A549 (cell line): Measurements from ENCODE around the gene EDARADD. TPM values are rescaled to one million over a fixed set of nuclear protein-coding genes. Genes with fewer than 3 reads are reported as not detected.

ENCODE experiments used
- ATAC-seq, 2 experiments: fragments of 200-7000 bp in 1 of 2; fragments of >200 bp in 1 of 2; cut with Nextera tagmentation in 1 of 2; cut with Tn5 transposase in 1 of 2; 3 replicates each; pipeline versions ENCODE4 v1.8.0 to v1.9.1; 2018 to 2020; ENCODE audit warnings: mild to moderate bottlenecking in 1 of 2, moderate library complexity in 1 of 2
- CTCF ChIA-PET: fragments of 300-600 bp; sonication (Branson Sonifier 250); formaldehyde crosslinking; extraction: SDS; loops from one replicate; lab custom pipeline; 2021; ENCODE audit warnings: antibody characterized with exemption, inconsistent platforms; lab: Yijun Ruan, JAX
- POLR2A ChIA-PET: fragments of 350-600 bp; formaldehyde crosslinking; extraction: SDS; loops from one replicate; lab custom pipeline; 2021; ENCODE audit warnings: antibody characterized with exemption, inconsistent platforms; lab: Yijun Ruan, JAX
- DNase-seq, 2 experiments: peaks; one replicate each; pipeline versions ENCODE4 v3.0.0 to v3.0.0-alpha.2; 2011 to 2016; ENCODE audit warnings: low read depth in 1 of 2, low spot score in 1 of 2
- FAIRE-seq: peaks from 2 replicates; lab custom pipeline; 2011; peaks lifted over from hg19 to GRCh38; lab: Jason Lieb, UNC
- H3K27ac ChIP-seq, 2 experiments: fragments of >200 bp; sonication (Bioruptor Twin); formaldehyde crosslinking; 3 replicates each; pipeline ENCODE4 v1.5.1; 2016 to 2017
- H3K4me1 ChIP-seq: fragments of >200 bp; sonication (Bioruptor Twin); formaldehyde crosslinking; 3 replicates; pipeline ENCODE4 v1.6.1; 2016
- H3K4me2 ChIP-seq: fragments of >200 bp; sonication (Bioruptor Twin); formaldehyde crosslinking; 3 replicates; pipeline ENCODE4 v1.6.1; 2016
- H3K4me3 ChIP-seq: fragments of >200 bp; sonication (Bioruptor Twin); formaldehyde crosslinking; 3 replicates; pipeline ENCODE4 v1.5.1; 2016
- H3K9me3 ChIP-seq: fragments of >200 bp; sonication (Bioruptor Twin); formaldehyde crosslinking; 3 replicates; pipeline ENCODE4 v1.6.1; 2016
- BCL3 ChIP-seq: fragments of >200 bp; sonication (Bioruptor Twin); formaldehyde crosslinking; IDR thresholded peaks from 3 replicates; pipeline ENCODE4 v1.6.1; 2016
- CBX2 ChIP-seq: fragments of 200-600 bp; sonication (generic); IDR thresholded peaks from 2 replicates; pipeline ENCODE4 v1.6.1; 2016; ENCODE audit warnings: low read depth, mild to moderate bottlenecking, borderline replicate concordance
- CEBPB ChIP-seq, 2 experiments: fragments of >200 bp in 1 of 2; sonication (Bioruptor Twin) in 1 of 2; formaldehyde crosslinking in 1 of 2; IDR thresholded peaks; 2 replicates each; pipeline ENCODE4 v1.6.1; 2012 to 2016
- E2F6 ChIP-seq: IDR thresholded peaks from 2 replicates; pipeline ENCODE4 v1.6.1; 2012; ENCODE audit warnings: low read depth, borderline replicate concordance
- EHF ChIP-seq: fragments of 250-450 bp; sonication (Bioruptor Pico); IDR thresholded peaks from 2 replicates; pipeline ENCODE4 v1.5.0; 2020; ENCODE audit warnings: mild to moderate bottlenecking
- EHMT2 ChIP-seq: fragments of 200-600 bp; sonication (generic); IDR thresholded peaks from 2 replicates; pipeline ENCODE4 v1.6.1; 2016; ENCODE audit warnings: antibody characterized with exemption, low read depth, mild to moderate bottlenecking, moderate library complexity
- FOSB ChIP-seq: fragments of 250-450 bp; sonication (Bioruptor Pico); IDR thresholded peaks from 2 replicates; pipeline ENCODE4 v1.5.0; 2020; ENCODE audit warnings: mild to moderate bottlenecking, moderate library complexity
- GATA3 ChIP-seq: IDR thresholded peaks from 2 replicates; pipeline ENCODE4 v1.6.1; 2012; ENCODE audit warnings: borderline replicate concordance
- HEYL ChIP-seq: fragments of 250-450 bp; sonication (Bioruptor Pico); IDR thresholded peaks from 2 replicates; pipeline ENCODE4 v1.8.0; 2021; ENCODE audit warnings: mild to moderate bottlenecking, moderate library complexity
- HMGXB4 ChIP-seq: fragments of 250-450 bp; sonication (Bioruptor Pico); IDR thresholded peaks from 2 replicates; pipeline ENCODE4 v1.5.0; 2021; ENCODE audit warnings: mild to moderate bottlenecking, moderate library complexity, borderline replicate concordance
- HOXB13 ChIP-seq: fragments of 250-450 bp; sonication (Bioruptor Pico); IDR thresholded peaks from 2 replicates; pipeline ENCODE4 v1.5.0; 2020; ENCODE audit warnings: low read depth, mild to moderate bottlenecking, moderate library complexity
- HOXB5 ChIP-seq: fragments of 250-450 bp; sonication (Bioruptor Pico); IDR thresholded peaks from 2 replicates; pipeline ENCODE4 v1.5.0; 2020; ENCODE audit warnings: mild to moderate bottlenecking, moderate library complexity
- KDM1A ChIP-seq: fragments of 200-600 bp; sonication (generic); IDR thresholded peaks from 2 replicates; pipeline ENCODE4 v1.6.1; 2016; ENCODE audit warnings: low read depth, mild to moderate bottlenecking
- KDM5A ChIP-seq: fragments of 200-600 bp; sonication (generic); IDR thresholded peaks from 2 replicates; pipeline ENCODE4 v1.6.1; 2016; ENCODE audit warnings: antibody characterized with exemption, mild to moderate bottlenecking
- MYC ChIP-seq: IDR thresholded peaks from 2 replicates; pipeline ENCODE4 v1.6.1; 2012; ENCODE audit warnings: mild to moderate bottlenecking, inconsistent platforms, low read length, improper control_type of control experiment, borderline replicate concordance
- POLR2A ChIP-seq: IDR thresholded peaks from 2 replicates; pipeline ENCODE4 v1.6.1; 2012; ENCODE audit warnings: mild to moderate bottlenecking, low read length
- POLR2AphosphoS2 ChIP-seq: conservative IDR thresholded peaks from 2 replicates; pipeline ENCODE4 v1.6.1; 2012; ENCODE audit warnings: low read length, improper control_type of control experiment, inconsistent platforms
- RNF2 ChIP-seq: fragments of 200-600 bp; sonication (generic); IDR thresholded peaks from 2 replicates; pipeline ENCODE4 v1.6.1; 2016; ENCODE audit warnings: low read depth, mild to moderate bottlenecking, antibody characterized with exemption, moderate library complexity, borderline replicate concordance
- SMC3 ChIP-seq: fragments of >200 bp; sonication (Bioruptor Twin); formaldehyde crosslinking; IDR thresholded peaks from 3 replicates; pipeline ENCODE4 v1.6.1; 2018; ENCODE audit warnings: inconsistent platforms
- SREBF2 ChIP-seq: fragments of 450-650 bp; IDR thresholded peaks from 2 replicates; pipeline ENCODE4 v1.6.1; 2014; ENCODE audit warnings: mild to moderate bottlenecking, moderate library complexity
- TP53 ChIP-seq: fragments of 250-450 bp; sonication (Bioruptor Pico); IDR thresholded peaks from 2 replicates; pipeline ENCODE4 v1.5.0; 2021; ENCODE audit warnings: mild to moderate bottlenecking, moderate library complexity
- USF2 ChIP-seq: fragments of 450-650 bp; IDR thresholded peaks from 2 replicates; pipeline ENCODE4 v1.6.1; 2014; ENCODE audit warnings: antibody characterized with exemption
- ZC3H11A ChIP-seq: fragments of 450-650 bp; IDR thresholded peaks from 2 replicates; pipeline ENCODE4 v1.6.1; 2014; ENCODE audit warnings: antibody characterized with exemption, mild to moderate bottlenecking
- ZSCAN20 ChIP-seq: fragments of 250-450 bp; sonication (Bioruptor Pico); IDR thresholded peaks from 2 replicates; pipeline ENCODE4 v1.8.0; 2022; ENCODE audit warnings: mild to moderate bottlenecking, moderate library complexity
- WGBS: methylation state at CpG from one replicate; pipeline ENCODE4 v1.1.6; 2017; ENCODE audit errors: missing lambda C conversion rate; 5-methylcytosine and 5-hydroxymethylcytosine counted together
- polyA plus RNA-seq, 4 experiments: library from polyadenylated mRNA; depleted of rRNA in 3 of 4; stranded (reverse); fragments of >200 nt; fragmentation: RNase III in 1 of 4; extraction: RNeasy Plus Mini Kit Qiagen cat#74134 plus additional on column Dnase treatment in 1 of 4; gene quantifications; 2 replicates in 3 of 4; 3 replicates in 1 of 4; pipeline ENCODE4 v1.2.3, GENCODE V29; 2011 to 2017
- TF ChIP-seq, protein P1 (sequence below): IDR thresholded peaks from 2 replicates; pipeline ENCODE4 v1.6.1; 2012
- TF ChIP-seq, protein P2 (sequence below): fragments of 200-600 bp; sonication (generic); IDR thresholded peaks from 2 replicates; pipeline ENCODE4 v1.6.1; 2016; ENCODE audit warnings: antibody characterized with exemption, mild to moderate bottlenecking, moderate library complexity

EDARADD gene
- polyA plus RNA-seq, 2 of the 4 experiments (the other 2 are of a cell fraction): 2.1 to 5.8 TPM

DNA sequence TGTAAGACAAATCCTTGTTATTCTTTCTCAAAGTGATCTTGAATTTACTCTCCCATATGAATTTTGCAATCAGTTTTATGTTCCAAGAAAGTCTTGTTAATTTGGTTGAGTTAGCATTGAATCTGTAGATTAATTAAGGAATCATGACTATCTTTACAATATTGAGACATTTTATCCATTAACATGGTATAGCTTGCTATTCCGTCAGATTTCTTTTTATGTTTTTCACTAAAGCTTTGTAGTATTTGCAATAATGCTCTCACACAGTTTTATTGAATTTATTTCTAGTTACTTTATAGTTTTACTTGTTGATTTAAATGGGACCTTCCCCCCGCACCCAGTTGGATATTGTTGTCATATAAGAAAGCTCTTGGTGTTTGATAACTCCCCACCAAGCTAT, 5.8 kb upstream of the EDARADD start:
- no peak overlapping the region for H3K4me3 ChIP-seq
- H3K9me3 ChIP-seq: no peaks in the 10 kb centered on the region
- H3K4me1 ChIP-seq: peaks cover 30% of the 10 kb centered on the region
- H3K4me2 ChIP-seq: no peak overlapping the region
- CTCF ChIA-PET: interaction anchor here (0.8 kb wide), 1 partner anchor 10 kb away, joined by 3 read pairs; no protein-coding TSS in a partner anchor
- WGBS: 77% methylated on average over 2 of the region's 2 CpGs
- POLR2A ChIA-PET: no interaction called here
- no peak for FAIRE-seq
- no peak for ATAC-seq
- TF ChIP-seq HEYL (CRISPR knock-in tag) (no peak), EHF (no peak), MYC (no peak), CEBPB (IDR thresholded peaks at IDR 0.05) (no peak), SREBF2 (no peak), KDM5A (no peak)
- TF ChIP-seq, protein P1, sequence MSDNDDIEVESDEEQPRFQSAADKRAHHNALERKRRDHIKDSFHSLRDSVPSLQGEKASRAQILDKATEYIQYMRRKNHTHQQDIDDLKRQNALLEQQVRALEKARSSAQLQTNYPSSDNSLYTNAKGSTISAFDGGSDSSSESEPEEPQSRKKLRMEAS: no peak
- DNase-seq: no peak
- no peak overlapping the region for H3K27ac ChIP-seq

DNA sequence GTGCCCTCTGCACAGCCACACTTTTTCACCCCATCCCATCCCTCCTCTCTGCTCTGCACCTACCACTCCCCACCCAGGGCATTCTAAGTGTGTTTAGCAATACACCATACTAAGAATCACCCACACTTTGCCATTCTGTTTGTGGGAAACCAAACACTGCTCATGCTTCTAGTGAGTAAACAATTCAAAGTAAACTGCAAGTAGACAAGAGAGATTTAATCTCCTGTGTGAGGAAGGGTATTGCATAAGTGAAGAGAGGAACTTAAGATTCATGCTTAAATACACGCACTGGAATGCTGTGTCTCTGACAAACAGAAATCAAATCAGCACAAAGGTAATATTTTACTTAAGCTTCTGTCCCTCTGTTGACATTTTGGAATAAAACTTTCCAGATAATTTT, 4.8 kb upstream of the EDARADD start:
- Histone ChIP-seq H3K4me3 (no peak overlapping the region), H3K4me1 (peaks cover 35% of the 10 kb centered on the region)
- DNase-seq (peak in 1 of 2 experiments; percentile 73), FAIRE-seq (no peak)
- CTCF ChIA-PET: interaction anchor here (0.8 kb wide), 1 partner anchor 11 kb away, joined by 3 read pairs; no protein-coding TSS in a partner anchor
- WGBS: 0% methylated on average over 1 of the region's 1 CpG
- TF ChIP-seq SREBF2 (no peak), HOXB13 (CRISPR knock-in tag) (no peak), EHF (no peak), TP53 (CRISPR knock-in tag) (no peak), CBX2 (no peak), ZC3H11A (no peak), SMC3 (no peak), CEBPB (IDR thresholded peaks at IDR 0.05) (peak in 1 of 2 experiments; percentile 75; a peak in 3 of 4 replicates), GATA3 (peak; percentile 94), MYC (no peak), BCL3 (no peak)
- TF ChIP-seq, protein P2, sequence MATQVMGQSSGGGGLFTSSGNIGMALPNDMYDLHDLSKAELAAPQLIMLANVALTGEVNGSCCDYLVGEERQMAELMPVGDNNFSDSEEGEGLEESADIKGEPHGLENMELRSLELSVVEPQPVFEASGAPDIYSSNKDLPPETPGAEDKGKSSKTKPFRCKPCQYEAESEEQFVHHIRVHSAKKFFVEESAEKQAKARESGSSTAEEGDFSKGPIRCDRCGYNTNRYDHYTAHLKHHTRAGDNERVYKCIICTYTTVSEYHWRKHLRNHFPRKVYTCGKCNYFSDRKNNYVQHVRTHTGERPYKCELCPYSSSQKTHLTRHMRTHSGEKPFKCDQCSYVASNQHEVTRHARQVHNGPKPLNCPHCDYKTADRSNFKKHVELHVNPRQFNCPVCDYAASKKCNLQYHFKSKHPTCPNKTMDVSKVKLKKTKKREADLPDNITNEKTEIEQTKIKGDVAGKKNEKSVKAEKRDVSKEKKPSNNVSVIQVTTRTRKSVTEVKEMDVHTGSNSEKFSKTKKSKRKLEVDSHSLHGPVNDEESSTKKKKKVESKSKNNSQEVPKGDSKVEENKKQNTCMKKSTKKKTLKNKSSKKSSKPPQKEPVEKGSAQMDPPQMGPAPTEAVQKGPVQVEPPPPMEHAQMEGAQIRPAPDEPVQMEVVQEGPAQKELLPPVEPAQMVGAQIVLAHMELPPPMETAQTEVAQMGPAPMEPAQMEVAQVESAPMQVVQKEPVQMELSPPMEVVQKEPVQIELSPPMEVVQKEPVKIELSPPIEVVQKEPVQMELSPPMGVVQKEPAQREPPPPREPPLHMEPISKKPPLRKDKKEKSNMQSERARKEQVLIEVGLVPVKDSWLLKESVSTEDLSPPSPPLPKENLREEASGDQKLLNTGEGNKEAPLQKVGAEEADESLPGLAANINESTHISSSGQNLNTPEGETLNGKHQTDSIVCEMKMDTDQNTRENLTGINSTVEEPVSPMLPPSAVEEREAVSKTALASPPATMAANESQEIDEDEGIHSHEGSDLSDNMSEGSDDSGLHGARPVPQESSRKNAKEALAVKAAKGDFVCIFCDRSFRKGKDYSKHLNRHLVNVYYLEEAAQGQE: no peak
- TF ChIP-seq, protein P1: no peak
- TF ChIP-seq, all 56 proteins: peak for 2
- peak; percentile 54 to 89; a peak in 5 of 6 replicates for ATAC-seq
- Histone ChIP-seq H3K27ac (peak overlapping the region; percentile 52 to 67; a peak in 4 of 6 replicates), H3K4me2 (peak overlapping the region; percentile 61), H3K9me3 (no peaks in the 10 kb centered on the region)
- POLR2A ChIA-PET: no interaction called here

GRCh38 chr1:236391008-236391407, 3.1 kb upstream of the EDARADD start:
- Histone ChIP-seq H3K4me1 (peaks cover 41% of the 10 kb centered on the region), H3K4me2 (peak overlapping the region; percentile 25; the same call in 1 of the 3 replicates), H3K4me3 (no peak overlapping the region), H3K27ac (0 out of 6 replicates have a peak overlapping the region, but pooled peaks of 1 of the 2 experiments have one; percentile 23), H3K9me3 (no peaks in the 10 kb centered on the region)
- DNase-seq (no peak), ATAC-seq (no peak), FAIRE-seq (no peak)
- CTCF ChIA-PET: no interaction called here
- POLR2A ChIA-PET: no interaction called here
- 50% methylated on average over 5 of the region's 5 CpGs for WGBS
- TF ChIP-seq ZSCAN20 (CRISPR knock-in tag): no peak
- no peak for TF ChIP-seq HOXB5
- no peak for TF ChIP-seq POLR2AphosphoS2
- TF ChIP-seq FOSB (CRISPR knock-in tag): no peak
- TF ChIP-seq POLR2A: no peak
- TF ChIP-seq RNF2: no peak
- TF ChIP-seq EHMT2: no peak
- TF ChIP-seq USF2: no peak
- no peak for TF ChIP-seq KDM1A
- TF ChIP-seq, protein P1: no peak
- no peak for TF ChIP-seq HMGXB4
- TF ChIP-seq E2F6: no peak
